Progenitor cell of endocrine pancreas (in vitro differentiated cells): Measurements from ENCODE around the gene TANC1. TPM values are rescaled to one million over a fixed set of nuclear protein-coding genes. Genes with fewer than 3 reads are reported as not detected.

ENCODE experiments used
- DNase-seq: peaks from one replicate; pipeline ENCODE4 v3.0.0; 2021; ENCODE audit warnings: low spot score; ENCODE audit not compliant: unreplicated experiment
- H3K27ac Mint-ChIP-seq: 2 replicates; pipeline ENCODE4 v1.8.0; 2021; ENCODE audit warnings: mild to moderate bottlenecking, moderate library complexity, mixed read lengths
- H3K27me3 Mint-ChIP-seq: 2 replicates; pipeline ENCODE4 v1.8.0; 2021; ENCODE audit warnings: mixed read lengths
- H3K36me3 Mint-ChIP-seq: 2 replicates; pipeline ENCODE4 v1.8.0; 2022; ENCODE audit warnings: mixed read lengths; ENCODE audit not compliant: insufficient read depth
- H3K4me1 Mint-ChIP-seq: 2 replicates; pipeline ENCODE4 v1.8.0; 2021; ENCODE audit warnings: low read depth, mixed read lengths
- H3K4me3 Mint-ChIP-seq: 2 replicates; pipeline ENCODE4 v1.8.0; 2021; ENCODE audit warnings: low read depth, mild to moderate bottlenecking, moderate library complexity, mixed read lengths
- H3K9me3 Mint-ChIP-seq: 2 replicates; pipeline ENCODE4 v1.8.0; 2021; ENCODE audit warnings: low read depth, mixed read lengths
- CTCF ChIP-seq: fragments of 200-600 bp; sonication (generic); IDR thresholded peaks from one replicate; pipeline ENCODE4 v1.5.0; 2021; ENCODE audit warnings: antibody characterized with exemption, mild to moderate bottlenecking; ENCODE audit not compliant: unreplicated experiment
- total RNA-seq: library from RNA; stranded (reverse); gene quantifications from 2 replicates; pipeline ENCODE4 v1.2.1, GENCODE V29; 2021

The TANC1 gene
- total RNA-seq, 1 donor from 2014 or later: 29.8 TPM

- TF ChIP-seq CTCF: no peak
- DNase-seq: no peak
- H3K4me1 Mint-ChIP-seq: peaks cover 21% of the 10 kb centered on the region
- no peaks in the 10 kb centered on the region for H3K27me3 Mint-ChIP-seq
- H3K27ac Mint-ChIP-seq: no peak overlapping the region
- no peaks in the 10 kb centered on the region for H3K9me3 Mint-ChIP-seq
- H3K4me3 Mint-ChIP-seq: no peak overlapping the region
- peaks cover 2% of the 10 kb centered on the region for H3K36me3 Mint-ChIP-seq
Observed at GRCh38 chr2:158988501-158988900, 20.1 kb downstream of the TANC1 start.

- H3K4me3 Mint-ChIP-seq: no peak overlapping the region
- TF ChIP-seq CTCF: no peak
- H3K4me1 Mint-ChIP-seq: peaks cover 19% of the 10 kb centered on the region
- H3K36me3 Mint-ChIP-seq: peaks cover 2% of the 10 kb centered on the region
- no peaks in the 10 kb centered on the region for H3K27me3 Mint-ChIP-seq
- no peak overlapping the region for H3K27ac Mint-ChIP-seq
- no peak for DNase-seq
- no peaks in the 10 kb centered on the region for H3K9me3 Mint-ChIP-seq
Observed at GRCh38 chr2:158989165-158989564, 20.7 kb downstream of the TANC1 start.

- Mint-ChIP-seq H3K4me1 (peaks cover 22% of the 10 kb centered on the region), H3K27me3 (no peaks in the 10 kb centered on the region), H3K27ac (no peak overlapping the region), H3K9me3 (no peaks in the 10 kb centered on the region), H3K4me3 (no peak overlapping the region), H3K36me3 (peaks cover 2% of the 10 kb centered on the region)
- TF ChIP-seq CTCF: no peak
- DNase-seq: no peak
Observed at GRCh38 chr2:158990397-158991214, 22.2 kb downstream of the TANC1 start.

- DNase-seq: no peak
- Mint-ChIP-seq H3K4me1 (peaks cover 35% of the 10 kb centered on the region), H3K9me3 (no peaks in the 10 kb centered on the region), H3K36me3 (peaks cover 2% of the 10 kb centered on the region), H3K4me3 (no peak overlapping the region), H3K27me3 (no peaks in the 10 kb centered on the region), H3K27ac (no peak overlapping the region)
- no peak for TF ChIP-seq CTCF
Observed at GRCh38 chr2:158993030-158993429, 24.6 kb downstream of the TANC1 start.

GRCh38 chr2:158993721-158994587 lies 25.5 kb downstream of the TANC1 start:
- Mint-ChIP-seq H3K9me3 (no peaks in the 10 kb centered on the region), H3K4me1 (peaks cover 38% of the 10 kb centered on the region), H3K36me3 (peaks cover 2% of the 10 kb centered on the region), H3K27me3 (no peaks in the 10 kb centered on the region), H3K27ac (no peak overlapping the region), H3K4me3 (no peak overlapping the region)
- TF ChIP-seq CTCF: no peak
- DNase-seq: no peak
